IMR-90 (cell line): Measurements from ENCODE around the gene MLLT1.

Experiments used
- CHD1 ChIP-seq: IDR thresholded peaks from 2 replicates; pipeline ENCODE4 v1.6.1; 2012; ENCODE audit warnings: low read depth, low read length, improper control_type of control experiment
- MAFK ChIP-seq: IDR thresholded peaks from 2 replicates; pipeline ENCODE4 v1.6.1; 2012; ENCODE audit warnings: low read depth, low read length, improper control_type of control experiment
- MAZ ChIP-seq: IDR thresholded peaks from 2 replicates; pipeline ENCODE4 v1.6.1; 2012; ENCODE audit warnings: low read depth, mild to moderate bottlenecking, low read length, improper control_type of control experiment, moderate library complexity, borderline replicate concordance
- MXI1 ChIP-seq: IDR thresholded peaks from 2 replicates; pipeline ENCODE4 v1.6.1; 2012; ENCODE audit warnings: low read depth, mild to moderate bottlenecking, low read length, moderate library complexity, borderline replicate concordance
- POLR2A ChIP-seq: IDR thresholded peaks from 2 replicates; pipeline ENCODE4 v1.6.1; 2012; ENCODE audit warnings: mild to moderate bottlenecking, low read depth, low read length
- RCOR1 ChIP-seq: IDR thresholded peaks from 2 replicates; pipeline ENCODE4 v1.6.1; 2012; ENCODE audit warnings: mild to moderate bottlenecking, low read length, improper control_type of control experiment; ENCODE audit not compliant: insufficient replicate concordance
- TF ChIP-seq, protein P1 (sequence below): conservative IDR thresholded peaks from 2 replicates; pipeline ENCODE4 v1.5.1; 2012; ENCODE audit warnings: mild to moderate bottlenecking, low read depth, low read length, improper control_type of control experiment
- TF ChIP-seq, protein P2 (sequence below): fragments of 150-350 bp; IDR thresholded peaks from 2 replicates; pipeline ENCODE4 v1.6.1; 2016; ENCODE audit warnings: low read depth, mild to moderate bottlenecking, low read length, moderate library complexity, borderline replicate concordance

DNA sequence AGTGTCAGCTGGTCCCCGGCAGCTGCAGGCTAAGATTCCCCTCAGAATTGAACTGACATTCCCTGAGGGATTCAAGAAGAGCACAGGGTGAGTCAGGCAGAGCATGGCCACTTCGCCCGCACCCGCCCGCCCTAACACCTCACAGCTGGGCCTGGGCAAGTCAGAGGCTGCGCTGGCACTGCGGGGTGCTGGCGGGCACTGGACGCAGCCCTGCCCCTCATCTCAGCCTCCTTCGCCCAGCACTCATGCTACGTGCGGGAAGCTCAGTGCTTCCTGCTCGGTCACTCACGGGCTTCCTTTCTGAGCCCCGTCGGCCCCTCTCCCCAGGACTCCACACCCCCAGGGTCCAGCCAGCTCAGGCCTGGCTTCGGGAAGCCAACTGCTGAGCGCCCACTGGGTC, 56.9 kb downstream of the MLLT1 start:
- TF ChIP-seq, protein P1, sequence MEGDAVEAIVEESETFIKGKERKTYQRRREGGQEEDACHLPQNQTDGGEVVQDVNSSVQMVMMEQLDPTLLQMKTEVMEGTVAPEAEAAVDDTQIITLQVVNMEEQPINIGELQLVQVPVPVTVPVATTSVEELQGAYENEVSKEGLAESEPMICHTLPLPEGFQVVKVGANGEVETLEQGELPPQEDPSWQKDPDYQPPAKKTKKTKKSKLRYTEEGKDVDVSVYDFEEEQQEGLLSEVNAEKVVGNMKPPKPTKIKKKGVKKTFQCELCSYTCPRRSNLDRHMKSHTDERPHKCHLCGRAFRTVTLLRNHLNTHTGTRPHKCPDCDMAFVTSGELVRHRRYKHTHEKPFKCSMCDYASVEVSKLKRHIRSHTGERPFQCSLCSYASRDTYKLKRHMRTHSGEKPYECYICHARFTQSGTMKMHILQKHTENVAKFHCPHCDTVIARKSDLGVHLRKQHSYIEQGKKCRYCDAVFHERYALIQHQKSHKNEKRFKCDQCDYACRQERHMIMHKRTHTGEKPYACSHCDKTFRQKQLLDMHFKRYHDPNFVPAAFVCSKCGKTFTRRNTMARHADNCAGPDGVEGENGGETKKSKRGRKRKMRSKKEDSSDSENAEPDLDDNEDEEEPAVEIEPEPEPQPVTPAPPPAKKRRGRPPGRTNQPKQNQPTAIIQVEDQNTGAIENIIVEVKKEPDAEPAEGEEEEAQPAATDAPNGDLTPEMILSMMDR = no peak
- TF ChIP-seq POLR2A (no peak), MXI1 (no peak), MAZ (no peak), RCOR1 (no peak), MAFK (no peak), CHD1 (no peak)
- TF ChIP-seq, protein P2, sequence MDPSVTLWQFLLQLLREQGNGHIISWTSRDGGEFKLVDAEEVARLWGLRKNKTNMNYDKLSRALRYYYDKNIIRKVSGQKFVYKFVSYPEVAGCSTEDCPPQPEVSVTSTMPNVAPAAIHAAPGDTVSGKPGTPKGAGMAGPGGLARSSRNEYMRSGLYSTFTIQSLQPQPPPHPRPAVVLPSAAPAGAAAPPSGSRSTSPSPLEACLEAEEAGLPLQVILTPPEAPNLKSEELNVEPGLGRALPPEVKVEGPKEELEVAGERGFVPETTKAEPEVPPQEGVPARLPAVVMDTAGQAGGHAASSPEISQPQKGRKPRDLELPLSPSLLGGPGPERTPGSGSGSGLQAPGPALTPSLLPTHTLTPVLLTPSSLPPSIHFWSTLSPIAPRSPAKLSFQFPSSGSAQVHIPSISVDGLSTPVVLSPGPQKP = no peak
